Liver (tissue), 9 donors: ENCODE results near the gene CYB5D1. TPM values are rescaled to one million over a fixed set of nuclear protein-coding genes. Genes with fewer than 3 reads are reported as not detected.

Experiments
- DNase-seq: peaks from one replicate; pipeline ENCODE4 v3.0.0-alpha.2; 2017; ENCODE audit warnings: low spot score
- H3K27ac ChIP-seq, 2 donors: one replicate each; pipeline ENCODE4 v1.7.0; 2013; ENCODE audit warnings: inconsistent platforms in 2 of 2, low read length in 2 of 2, control low read depth in 1 of 2, low read depth in 1 of 2, mild to moderate bottlenecking in 1 of 2
- H3K27me3 ChIP-seq, 4 donors: one replicate each; pipeline versions ENCODE4 v1.6.1 to v1.7.0; 2013; ENCODE audit warnings: low read length in 3 of 4, inconsistent platforms in 1 of 4, mild to moderate bottlenecking in 1 of 4, moderate library complexity in 1 of 4; ENCODE audit not compliant: control insufficient read depth in 4 of 4, insufficient read depth in 4 of 4
- H3K36me3 ChIP-seq, 4 donors: one replicate each; pipeline versions ENCODE4 v1.6.1 to v1.7.0; 2013; ENCODE audit warnings: low read length in 3 of 4, mild to moderate bottlenecking in 3 of 4, low read depth in 1 of 4, moderate library complexity in 1 of 4; ENCODE audit not compliant: control insufficient read depth in 4 of 4, insufficient read depth in 3 of 4
- H3K4me1 ChIP-seq, 4 donors: one replicate each; pipeline versions ENCODE4 v1.6.1 to v1.7.0; 2013; ENCODE audit warnings: low read length in 3 of 4, mild to moderate bottlenecking in 3 of 4, moderate library complexity in 1 of 4; ENCODE audit not compliant: control insufficient read depth in 4 of 4, insufficient read depth in 4 of 4
- H3K4me3 ChIP-seq, 3 donors: one replicate each; pipeline versions ENCODE4 v1.6.1 to v1.7.0; 2013; ENCODE audit warnings: low read length in 3 of 3, control low read depth in 1 of 3, low read depth in 1 of 3, mild to moderate bottlenecking in 1 of 3
- H3K9ac ChIP-seq, 2 donors: one replicate each; pipeline ENCODE4 v1.7.0; 2013; ENCODE audit warnings: low read length in 2 of 2, mild to moderate bottlenecking in 2 of 2, moderate library complexity in 2 of 2, control low read depth in 1 of 2, low read depth in 1 of 2
- H3K9me3 ChIP-seq, 4 donors: one replicate each; pipeline versions ENCODE4 v1.6.1 to v1.7.0; 2013; ENCODE audit warnings: low read length in 3 of 4; ENCODE audit not compliant: control insufficient read depth in 4 of 4
- EGR1 ChIP-seq, 2 donors: IDR thresholded peaks; 2 replicates each; pipeline ENCODE4 v1.6.1; 2016 to 2018; ENCODE audit warnings: antibody characterized with exemption in 2 of 2, low read depth in 2 of 2
- FOXA1 ChIP-seq: IDR thresholded peaks from 2 replicates; pipeline ENCODE4 v1.6.1; 2016; ENCODE audit warnings: antibody characterized with exemption
- GABPA ChIP-seq, 2 donors: IDR thresholded peaks in 1 of 2; conservative IDR thresholded peaks in 1 of 2; 2 replicates each; pipeline ENCODE4 v1.6.1; 2016; ENCODE audit warnings: antibody characterized with exemption in 2 of 2, mild to moderate bottlenecking in 1 of 2, moderate library complexity in 1 of 2
- HNF4A ChIP-seq, 2 donors: conservative IDR thresholded peaks; 2 replicates each; pipeline ENCODE4 v1.6.1; 2016; ENCODE audit warnings: antibody characterized with exemption in 2 of 2, mild to moderate bottlenecking in 2 of 2
- JUND ChIP-seq, 2 donors: IDR thresholded peaks; 2 replicates each; pipeline ENCODE4 v1.6.1; 2016; ENCODE audit warnings: antibody characterized with exemption in 2 of 2
- RXRA ChIP-seq, 2 donors: IDR thresholded peaks; 2 replicates each; pipeline ENCODE4 v1.6.1; 2017 to 2018; ENCODE audit warnings: antibody characterized with exemption in 2 of 2, mild to moderate bottlenecking in 1 of 2
- SP1 ChIP-seq: IDR thresholded peaks from 2 replicates; pipeline ENCODE4 v1.6.1; 2018; ENCODE audit warnings: antibody characterized with exemption, mild to moderate bottlenecking
- TAF1 ChIP-seq: conservative IDR thresholded peaks from 2 replicates; pipeline ENCODE4 v1.6.1; 2016; ENCODE audit warnings: antibody characterized with exemption, mild to moderate bottlenecking
- WGBS: extraction: QIAGEN DNeasy Blood & Tissue Kit; methylation state at CpG from one replicate; pipeline ENCODE4 v1.1.7; 2013; 5-methylcytosine and 5-hydroxymethylcytosine counted together
- polyA plus RNA-seq, 2 donors: library from polyadenylated mRNA; stranded (reverse) in 1 of 2; unstranded in 1 of 2; fragments of 200-250 nt in 1 of 2; fragments of >200 nt in 1 of 2; fragmentation: Nextera tagmentation in 1 of 2; extraction: Ambion mirVana in 1 of 2; gene quantifications; one replicate each; pipeline versions ENCODE4 v1.2.1 to v1.2.3, GENCODE V29; 2013 to 2015
- total RNA-seq, 2 donors: library from RNA; depleted of rRNA; stranded (reverse); fragments of >200 nt; gene quantifications; one replicate each; pipeline ENCODE4 v1.2.3, GENCODE V29; 2014
- TF ChIP-seq, protein P1 (sequence below): IDR thresholded peaks from 2 replicates; pipeline ENCODE4 v1.6.1; 2016; ENCODE audit warnings: antibody characterized with exemption, mild to moderate bottlenecking
- TF ChIP-seq, protein P2 (sequence below): IDR thresholded peaks from 2 replicates; pipeline ENCODE4 v1.6.1; 2016; ENCODE audit warnings: antibody characterized with exemption
- TF ChIP-seq, protein P3 (sequence below): IDR thresholded peaks from 2 replicates; pipeline ENCODE4 v1.6.1; 2016; ENCODE audit warnings: antibody characterized with exemption
- TF ChIP-seq, protein P4 (sequence below): IDR thresholded peaks from 2 replicates; pipeline ENCODE4 v1.6.1; 2016; ENCODE audit warnings: antibody characterized with exemption
- TF ChIP-seq, protein P5 (sequence below): fragments of 150-350 bp; IDR thresholded peaks from 2 replicates; pipeline ENCODE4 v1.5.1; 2017; ENCODE audit warnings: improper control_type of control experiment, low read depth, low read length; ENCODE audit not compliant: missing input control
- donor health status: healthy.
- donor health status: healthy.
- donor health status: healthy.
- donor health status: healthy.
- donor health status: healthy.

Gene CYB5D1
- total and polyA plus RNA-seq, 4 donors = 2.5 to 12.0 (median 6.6) TPM

DNA sequence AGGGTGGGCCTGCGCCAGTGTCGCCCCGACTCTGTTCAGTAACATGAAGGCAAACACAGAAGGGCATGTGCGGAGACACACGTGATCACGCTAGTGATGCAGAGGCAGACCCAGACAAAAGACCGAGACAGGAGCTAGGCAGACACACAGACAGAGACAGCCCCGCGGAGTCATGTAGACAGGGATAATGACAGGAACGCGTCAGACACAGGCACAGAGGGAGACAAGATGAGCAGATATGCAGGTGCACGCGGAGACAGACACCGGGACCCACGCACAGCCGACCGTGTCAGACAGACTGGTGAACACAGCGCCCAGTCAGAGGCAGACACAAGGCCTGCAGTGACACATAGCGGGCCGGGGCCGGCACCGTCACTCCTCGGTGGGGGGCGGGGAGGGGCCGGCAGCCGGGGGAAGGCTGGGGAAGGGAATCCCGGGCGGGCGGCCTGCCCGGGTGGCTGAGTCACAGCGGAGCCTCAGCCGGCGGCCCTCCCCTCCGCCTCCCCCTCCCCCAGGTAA, 16.3 kb upstream of the CYB5D1 start (continued):
- TF ChIP-seq, protein P1, sequence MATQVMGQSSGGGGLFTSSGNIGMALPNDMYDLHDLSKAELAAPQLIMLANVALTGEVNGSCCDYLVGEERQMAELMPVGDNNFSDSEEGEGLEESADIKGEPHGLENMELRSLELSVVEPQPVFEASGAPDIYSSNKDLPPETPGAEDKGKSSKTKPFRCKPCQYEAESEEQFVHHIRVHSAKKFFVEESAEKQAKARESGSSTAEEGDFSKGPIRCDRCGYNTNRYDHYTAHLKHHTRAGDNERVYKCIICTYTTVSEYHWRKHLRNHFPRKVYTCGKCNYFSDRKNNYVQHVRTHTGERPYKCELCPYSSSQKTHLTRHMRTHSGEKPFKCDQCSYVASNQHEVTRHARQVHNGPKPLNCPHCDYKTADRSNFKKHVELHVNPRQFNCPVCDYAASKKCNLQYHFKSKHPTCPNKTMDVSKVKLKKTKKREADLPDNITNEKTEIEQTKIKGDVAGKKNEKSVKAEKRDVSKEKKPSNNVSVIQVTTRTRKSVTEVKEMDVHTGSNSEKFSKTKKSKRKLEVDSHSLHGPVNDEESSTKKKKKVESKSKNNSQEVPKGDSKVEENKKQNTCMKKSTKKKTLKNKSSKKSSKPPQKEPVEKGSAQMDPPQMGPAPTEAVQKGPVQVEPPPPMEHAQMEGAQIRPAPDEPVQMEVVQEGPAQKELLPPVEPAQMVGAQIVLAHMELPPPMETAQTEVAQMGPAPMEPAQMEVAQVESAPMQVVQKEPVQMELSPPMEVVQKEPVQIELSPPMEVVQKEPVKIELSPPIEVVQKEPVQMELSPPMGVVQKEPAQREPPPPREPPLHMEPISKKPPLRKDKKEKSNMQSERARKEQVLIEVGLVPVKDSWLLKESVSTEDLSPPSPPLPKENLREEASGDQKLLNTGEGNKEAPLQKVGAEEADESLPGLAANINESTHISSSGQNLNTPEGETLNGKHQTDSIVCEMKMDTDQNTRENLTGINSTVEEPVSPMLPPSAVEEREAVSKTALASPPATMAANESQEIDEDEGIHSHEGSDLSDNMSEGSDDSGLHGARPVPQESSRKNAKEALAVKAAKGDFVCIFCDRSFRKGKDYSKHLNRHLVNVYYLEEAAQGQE = no peak
- TF ChIP-seq, protein P2, sequence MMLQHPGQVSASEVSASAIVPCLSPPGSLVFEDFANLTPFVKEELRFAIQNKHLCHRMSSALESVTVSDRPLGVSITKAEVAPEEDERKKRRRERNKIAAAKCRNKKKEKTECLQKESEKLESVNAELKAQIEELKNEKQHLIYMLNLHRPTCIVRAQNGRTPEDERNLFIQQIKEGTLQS = no peak
- TF ChIP-seq, protein P3, sequence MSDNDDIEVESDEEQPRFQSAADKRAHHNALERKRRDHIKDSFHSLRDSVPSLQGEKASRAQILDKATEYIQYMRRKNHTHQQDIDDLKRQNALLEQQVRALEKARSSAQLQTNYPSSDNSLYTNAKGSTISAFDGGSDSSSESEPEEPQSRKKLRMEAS = peak; percentile 39
- TF ChIP-seq SP1 (peak; percentile 5), EGR1 (IDR thresholded peaks at IDR 0.05; ENCODE audit: low read depth in 2 of 2) (no peak), RXRA (IDR thresholded peaks at IDR 0.05) (no peak), TAF1 (no peak)

DNA sequence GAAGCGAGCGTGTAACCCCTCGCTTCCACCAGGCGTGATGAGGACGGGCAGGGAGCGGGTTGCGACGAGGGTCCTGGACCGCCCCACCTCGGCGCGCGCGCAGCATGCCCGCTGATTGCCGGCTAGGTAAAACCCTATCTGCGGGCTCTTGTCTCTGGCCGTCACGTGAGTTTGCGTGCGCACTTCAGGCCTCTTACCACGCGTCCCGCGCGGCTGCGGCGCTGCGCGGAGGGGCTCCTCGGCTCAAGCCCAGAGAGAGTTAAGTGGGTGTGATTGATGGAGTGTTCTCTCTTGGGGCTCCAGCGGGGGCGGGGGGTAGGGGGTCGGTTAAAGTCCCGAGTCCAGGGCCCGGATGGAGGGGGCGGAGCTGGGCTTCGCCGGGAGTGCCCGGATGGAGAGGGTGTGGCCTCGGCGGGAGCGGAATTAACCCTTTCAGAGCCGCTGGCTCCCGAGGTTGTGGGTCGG, 15.9 kb upstream of the CYB5D1 start:
- peak; percentile 92 for DNase-seq
- Histone ChIP-seq H3K27me3 (no peaks in the 10 kb centered on the region), H3K4me3 (peak overlapping the region; percentile 66 to 94 (median 79)), H3K9me3 (no peaks in the 10 kb centered on the region), H3K4me1 (peaks cover 2 to 59% (median 42%) of the 10 kb centered on the region in 4 donors), H3K27ac (peak overlapping the region; percentile 99 to 100), H3K9ac (peak overlapping the region; percentile 96 to 100), H3K36me3 (peaks cover 0 to 7% (median 3%) of the 10 kb centered on the region in 4 donors)
- peak; percentile 67 to 78 for TF ChIP-seq HNF4A (conservative IDR thresholded peaks at IDR 0.05)
- peak in 1 of 2 donors; percentile 36 for TF ChIP-seq RXRA (IDR thresholded peaks at IDR 0.05)
- no peak for TF ChIP-seq GABPA (IDR thresholded peaks at IDR 0.05 in 1 of 2, conservative IDR thresholded peaks at IDR 0.05 in 1 of 2)
- TF ChIP-seq SP1 = peak; percentile 62
- TF ChIP-seq, protein P1 = peak; percentile 22
- TF ChIP-seq, protein P2 = no peak
- no peak for TF ChIP-seq JUND (IDR thresholded peaks at IDR 0.05)
- TF ChIP-seq, protein P4, sequence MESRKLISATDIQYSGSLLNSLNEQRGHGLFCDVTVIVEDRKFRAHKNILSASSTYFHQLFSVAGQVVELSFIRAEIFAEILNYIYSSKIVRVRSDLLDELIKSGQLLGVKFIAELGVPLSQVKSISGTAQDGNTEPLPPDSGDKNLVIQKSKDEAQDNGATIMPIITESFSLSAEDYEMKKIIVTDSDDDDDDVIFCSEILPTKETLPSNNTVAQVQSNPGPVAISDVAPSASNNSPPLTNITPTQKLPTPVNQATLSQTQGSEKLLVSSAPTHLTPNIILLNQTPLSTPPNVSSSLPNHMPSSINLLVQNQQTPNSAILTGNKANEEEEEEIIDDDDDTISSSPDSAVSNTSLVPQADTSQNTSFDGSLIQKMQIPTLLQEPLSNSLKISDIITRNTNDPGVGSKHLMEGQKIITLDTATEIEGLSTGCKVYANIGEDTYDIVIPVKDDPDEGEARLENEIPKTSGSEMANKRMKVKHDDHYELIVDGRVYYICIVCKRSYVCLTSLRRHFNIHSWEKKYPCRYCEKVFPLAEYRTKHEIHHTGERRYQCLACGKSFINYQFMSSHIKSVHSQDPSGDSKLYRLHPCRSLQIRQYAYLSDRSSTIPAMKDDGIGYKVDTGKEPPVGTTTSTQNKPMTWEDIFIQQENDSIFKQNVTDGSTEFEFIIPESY = peak; percentile 29
- TF ChIP-seq, protein P5, sequence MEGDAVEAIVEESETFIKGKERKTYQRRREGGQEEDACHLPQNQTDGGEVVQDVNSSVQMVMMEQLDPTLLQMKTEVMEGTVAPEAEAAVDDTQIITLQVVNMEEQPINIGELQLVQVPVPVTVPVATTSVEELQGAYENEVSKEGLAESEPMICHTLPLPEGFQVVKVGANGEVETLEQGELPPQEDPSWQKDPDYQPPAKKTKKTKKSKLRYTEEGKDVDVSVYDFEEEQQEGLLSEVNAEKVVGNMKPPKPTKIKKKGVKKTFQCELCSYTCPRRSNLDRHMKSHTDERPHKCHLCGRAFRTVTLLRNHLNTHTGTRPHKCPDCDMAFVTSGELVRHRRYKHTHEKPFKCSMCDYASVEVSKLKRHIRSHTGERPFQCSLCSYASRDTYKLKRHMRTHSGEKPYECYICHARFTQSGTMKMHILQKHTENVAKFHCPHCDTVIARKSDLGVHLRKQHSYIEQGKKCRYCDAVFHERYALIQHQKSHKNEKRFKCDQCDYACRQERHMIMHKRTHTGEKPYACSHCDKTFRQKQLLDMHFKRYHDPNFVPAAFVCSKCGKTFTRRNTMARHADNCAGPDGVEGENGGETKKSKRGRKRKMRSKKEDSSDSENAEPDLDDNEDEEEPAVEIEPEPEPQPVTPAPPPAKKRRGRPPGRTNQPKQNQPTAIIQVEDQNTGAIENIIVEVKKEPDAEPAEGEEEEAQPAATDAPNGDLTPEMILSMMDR = peak; percentile 1
- TF ChIP-seq FOXA1 = no peak
- TF ChIP-seq, protein P3 = peak; percentile 63
- peak; percentile 62 to 91 for TF ChIP-seq EGR1 (IDR thresholded peaks at IDR 0.05; ENCODE audit: low read depth in 2 of 2)
- WGBS = under 1% methylated on average over 46 of the region's 46 CpGs
